Measurements from ENCODE around the gene RNF31. TPM values are rescaled to one million over a fixed set of nuclear protein-coding genes. Genes with fewer than 3 reads are reported as not detected.

Gene RNF31
- total and polyA plus RNA-seq, 2 of the 13 experiments (the other 11 are each of a cell fraction or from before 2014, with no cell fraction given): 48.2 to 86.8 TPM

- peak; percentile 80 for TF ChIP-seq PITX1 (CRISPR knock-in tag; IDR thresholded peaks at IDR 0.05)
- no peak for TF ChIP-seq ZNF646 (CRISPR knock-in tag; IDR thresholded peaks at IDR 0.05)
- peak; percentile 99; the same call in 1 of the 2 replicates for TF ChIP-seq ZNF567 (CRISPR knock-in tag; IDR thresholded peaks at IDR 0.05; ENCODE audit: borderline replicate concordance)
- no peak for TF ChIP-seq ZNF75D (CRISPR knock-in tag; IDR thresholded peaks at IDR 0.05; ENCODE audit: borderline replicate concordance)
- TF ChIP-seq CC2D1A (CRISPR knock-in tag; IDR thresholded peaks at IDR 0.05): no peak
- no peak for TF ChIP-seq ZNF558 (CRISPR knock-in tag; IDR thresholded peaks at IDR 0.05; ENCODE audit: borderline replicate concordance)
- TF ChIP-seq KAT8 (CRISPR knock-in tag; IDR thresholded peaks at IDR 0.05): peak; percentile 99
- no peak for TF ChIP-seq ATF7 (IDR thresholded peaks at IDR 0.05)
- TF ChIP-seq ATF7 (CRISPR knock-in tag; IDR thresholded peaks at IDR 0.05): no peak
- peak; percentile 95 for TF ChIP-seq BRCA1 (CRISPR knock-in tag; IDR thresholded peaks at IDR 0.05)
- TF ChIP-seq HIVEP1 (CRISPR knock-in tag; IDR thresholded peaks at IDR 0.05): peak; percentile 93
- peak; percentile 100 for TF ChIP-seq SAP130 (CRISPR knock-in tag; IDR thresholded peaks at IDR 0.05; ENCODE audit: low read depth)
- TF ChIP-seq PRDM15 (CRISPR knock-in tag; IDR thresholded peaks at IDR 0.05): peak; percentile 71; the same call in 1 of the 2 replicates
- no peak; the same call in 1 of the 2 replicates for TF ChIP-seq ZBTB43 (CRISPR knock-in tag; conservative IDR thresholded peaks at IDR 0.05)
- TF ChIP-seq SP1 (IDR thresholded peaks at IDR 0.05): no peak
- peak; percentile 93 for TF ChIP-seq SP1 (CRISPR knock-in tag; IDR thresholded peaks at IDR 0.05)
- TF ChIP-seq SOX6 (IDR thresholded peaks at IDR 0.05): no peak
- TF ChIP-seq SOX6 (CRISPR knock-in tag; IDR thresholded peaks at IDR 0.05): peak; percentile 94
- TF ChIP-seq ZNF577 (CRISPR knock-in tag; IDR thresholded peaks at IDR 0.05; ENCODE audit: borderline replicate concordance, low read depth): no peak
Observed at GRCh38 chr14:24160850-24161804, 13.8 kb downstream of the RNF31 start, which contains the start of gene IRF9 (continued).

All from HepG2 (cell line).